Bronchial epithelial cell (primary cell): ENCODE measurements around the gene C2orf80. TPM values are rescaled to one million over a fixed set of nuclear protein-coding genes. Genes with fewer than 3 reads are reported as not detected.
A peak's percentile ranks its signal among the peaks of the same experiment; 100 is the strongest.
"Not testable (repeated sequence)": the region's sequence is repeated elsewhere in the genome, so short reads cannot be mapped to it uniquely, and the experiment has no call there.

Experiments
- DNase-seq: peaks from one replicate; pipeline ENCODE4 v3.0.0-alpha.2; 2010; ENCODE audit warnings: low read depth
- FAIRE-seq: peaks from 2 replicates; lab custom pipeline; 2011; peaks lifted over from hg19 to GRCh38; lab: Jason Lieb, UNC
- H3K27me3 ChIP-seq: 2 replicates; pipeline ENCODE4 v1.5.1; 2011; ENCODE audit warnings: low read length; ENCODE audit not compliant: control insufficient read depth, insufficient read depth
- H3K36me3 ChIP-seq: 2 replicates; pipeline ENCODE4 v1.5.1; 2011; ENCODE audit warnings: low read length; ENCODE audit not compliant: control insufficient read depth, insufficient read depth
- H3K4me3 ChIP-seq: 2 replicates; pipeline ENCODE4 v1.5.1; 2011; ENCODE audit warnings: mild to moderate bottlenecking, low read depth, low read length, control low read depth
- CTCF ChIP-seq: IDR thresholded peaks from 2 replicates; pipeline ENCODE4 v1.5.1; 2011; ENCODE audit warnings: mild to moderate bottlenecking, moderate library complexity, low read length, control low read depth, inconsistent platforms; ENCODE audit not compliant: insufficient read depth, severe bottlenecking
- total RNA-seq: library from RNA; depleted of rRNA; stranded (reverse); fragments of >200 nt; gene quantifications from 2 replicates; pipeline ENCODE4 v1.2.1, GENCODE V29; 2014

Gene C2orf80
- total RNA-seq, 1 donor from 2014 or later = not detected

GRCh38 chr2:208224802-208225201 is 35.0 kb upstream of the C2orf80 start:
- FAIRE-seq = no peak
- peak; percentile 71 for DNase-seq
- H3K27me3 ChIP-seq = no peaks in the 10 kb centered on the region
- no peak for TF ChIP-seq CTCF
- no peaks in the 10 kb centered on the region for H3K36me3 ChIP-seq
- H3K4me3 ChIP-seq = no peak overlapping the region

GRCh38 chr2:208222351-208222750 is 32.5 kb upstream of the C2orf80 start:
- H3K27me3 ChIP-seq = no peaks in the 10 kb centered on the region
- DNase-seq (peak; percentile 56), FAIRE-seq (no peak)
- H3K4me3 ChIP-seq = no peak overlapping the region
- no peaks in the 10 kb centered on the region for H3K36me3 ChIP-seq
- no peak for TF ChIP-seq CTCF

GRCh38 chr2:208221873-208222272 is 32.0 kb upstream of the C2orf80 start:
- FAIRE-seq, H3K36me3 ChIP-seq, H3K4me3 ChIP-seq, H3K27me3 ChIP-seq, DNase-seq: not testable (repeated sequence)

- Histone ChIP-seq H3K4me3 (no peak overlapping the region), H3K36me3 (no peaks in the 10 kb centered on the region), H3K27me3 (no peaks in the 10 kb centered on the region)
- no peak for DNase-seq
- no peak for TF ChIP-seq CTCF
- no peak for FAIRE-seq
Measured at GRCh38 chr2:208210688-208211451, 21.0 kb upstream of the C2orf80 start.

- H3K27me3 ChIP-seq = no peaks in the 10 kb centered on the region
- no peak for DNase-seq
- peak; percentile 58 for FAIRE-seq
- H3K36me3 ChIP-seq = no peaks in the 10 kb centered on the region
- no peak for TF ChIP-seq CTCF
- no peak overlapping the region for H3K4me3 ChIP-seq
Measured at GRCh38 chr2:208208335-208209085, 18.7 kb upstream of the C2orf80 start.

- no peaks in the 10 kb centered on the region for H3K36me3 ChIP-seq
- DNase-seq (no peak), FAIRE-seq (no peak)
- H3K4me3 ChIP-seq = no peak overlapping the region
- H3K27me3 ChIP-seq = no peaks in the 10 kb centered on the region
- no peak for TF ChIP-seq CTCF
Measured at GRCh38 chr2:208207769-208208168, 17.9 kb upstream of the C2orf80 start.
